HG03378 (cell line): ENCODE data around the gene KLHL14.
A peak's percentile ranks its signal among the peaks of the same experiment; 100 is the strongest.

Experiments
- ATAC-seq: cut with Tn5 transposase; IDR thresholded peaks from one replicate; pipeline ENCODE4 v1.9.1; 2021; ENCODE audit warnings: mild to moderate bottlenecking, moderate library complexity; ENCODE audit not compliant: unreplicated experiment

KLHL14 gene

DNA sequence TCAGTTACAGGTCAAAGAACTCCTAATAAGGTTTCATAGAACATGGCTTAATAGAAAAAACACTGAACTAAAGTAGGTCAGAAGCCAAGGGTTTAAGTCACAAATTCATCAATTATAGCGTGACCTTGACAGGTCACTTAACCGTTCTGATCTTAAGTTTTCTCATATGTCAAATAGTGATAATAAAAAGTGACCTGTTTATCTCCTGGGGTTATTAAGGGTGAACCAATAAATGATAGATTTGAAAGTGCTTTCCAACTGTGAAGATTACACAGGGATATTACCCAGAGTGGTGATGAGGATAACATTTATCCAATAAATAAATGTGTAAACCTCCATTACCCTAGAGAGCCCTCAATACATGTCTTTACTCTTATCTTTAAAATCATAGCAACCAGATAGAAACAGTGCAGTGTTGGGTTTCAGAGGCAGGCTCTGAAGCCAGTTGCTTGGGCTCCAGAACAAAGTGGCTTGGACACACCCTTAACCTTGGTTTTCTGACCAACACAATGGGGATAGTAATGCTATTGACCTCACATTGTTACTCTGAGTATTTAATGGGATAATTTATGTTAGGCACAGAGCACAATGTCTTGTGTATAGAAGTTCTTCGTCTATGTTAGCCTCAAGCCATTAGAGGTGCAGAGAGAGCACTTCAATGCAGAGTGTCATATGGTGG, 48.6 kb downstream of the KLHL14 start:
- ATAC-seq: no peak

DNA sequence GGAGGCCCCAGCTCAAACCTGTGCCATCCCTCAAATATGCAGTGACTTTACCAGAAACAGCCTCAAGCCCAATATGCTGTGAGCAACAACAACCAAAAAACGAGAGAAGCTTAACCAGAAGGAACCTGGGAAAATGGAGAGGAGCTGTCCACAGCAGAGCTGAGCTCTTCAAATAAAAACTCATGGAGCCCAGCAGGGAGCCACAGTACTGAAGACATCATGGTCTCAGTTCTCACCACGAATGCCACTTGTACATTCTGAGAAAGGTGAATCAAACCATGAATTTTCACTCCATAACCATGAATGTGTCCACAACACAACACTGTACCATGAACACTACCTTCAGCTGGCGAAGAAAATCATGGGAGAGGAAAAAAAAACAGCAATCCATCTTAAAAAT, 50.5 kb downstream of the KLHL14 start:
- ATAC-seq: no peak

DNA sequence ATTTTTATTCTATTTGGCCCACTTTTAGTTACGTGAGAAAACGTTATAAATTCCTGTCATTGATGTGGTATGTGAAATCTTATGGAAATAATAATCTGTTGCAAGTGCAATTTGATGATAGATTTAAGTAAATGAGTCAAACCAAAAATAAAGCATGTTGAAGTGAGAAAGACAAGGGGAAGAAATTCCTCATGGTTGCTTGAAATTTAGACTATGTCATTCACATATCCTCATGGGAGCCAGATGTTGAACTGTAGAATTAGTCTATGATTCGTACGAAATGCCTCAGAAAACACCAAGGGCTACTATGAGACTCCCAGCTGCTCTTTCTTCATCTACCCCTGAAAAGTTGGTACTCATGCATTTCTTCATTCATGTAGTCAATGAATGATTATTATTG, 55.7 kb downstream of the KLHL14 start:
- ATAC-seq: no peak

DNA sequence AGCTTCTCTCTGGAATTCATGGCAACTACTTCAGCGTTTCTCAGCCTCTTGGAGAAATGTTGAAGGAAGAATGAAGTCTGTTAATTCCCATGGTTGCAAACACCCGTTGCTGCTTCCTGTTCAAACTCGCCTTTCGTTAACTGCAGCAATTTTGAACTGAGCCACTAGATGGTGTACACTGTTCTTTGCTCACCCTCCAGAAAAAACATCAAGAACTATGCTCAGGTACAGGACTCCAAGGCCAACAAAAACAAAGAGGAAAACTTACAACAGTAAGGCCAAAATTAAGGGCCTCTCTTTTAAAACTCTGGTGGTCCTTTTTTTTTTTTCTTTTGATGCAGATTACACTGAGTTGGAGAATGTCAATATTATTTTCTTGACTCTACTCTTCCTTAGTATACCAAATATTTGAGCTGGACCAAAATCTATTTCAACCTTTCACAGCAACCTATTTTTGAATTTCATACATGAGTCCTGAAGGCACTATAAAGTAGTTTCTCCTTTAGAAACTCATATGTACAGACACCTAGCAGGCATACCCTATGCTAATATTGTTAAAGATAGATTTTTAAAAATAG, 58.2 kb downstream of the KLHL14 start:
- peak; percentile 98 for ATAC-seq

DNA sequence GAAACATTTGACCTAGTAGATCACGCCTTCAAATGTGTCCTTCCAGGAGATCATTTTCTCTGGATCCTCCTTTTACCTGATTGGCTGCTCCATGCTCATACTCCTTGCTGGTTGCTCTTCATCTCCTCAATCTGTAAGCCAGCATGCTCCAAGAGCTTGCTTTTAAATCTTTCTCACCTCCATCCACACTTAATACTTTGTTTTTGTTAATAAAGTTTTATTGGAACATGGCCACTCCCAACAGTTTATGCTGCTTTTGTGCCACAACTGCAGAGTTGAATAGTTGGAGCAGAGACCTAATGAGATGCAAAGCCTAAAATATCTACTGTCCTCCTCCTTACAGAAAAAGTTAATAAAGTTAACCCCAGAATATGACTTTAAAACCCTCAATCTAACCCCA, 60.0 kb downstream of the KLHL14 start:
- no peak for ATAC-seq

- no peak for ATAC-seq
Measured at GRCh38 chr18:32711862-32712261, 61.0 kb downstream of the KLHL14 start.

DNA sequence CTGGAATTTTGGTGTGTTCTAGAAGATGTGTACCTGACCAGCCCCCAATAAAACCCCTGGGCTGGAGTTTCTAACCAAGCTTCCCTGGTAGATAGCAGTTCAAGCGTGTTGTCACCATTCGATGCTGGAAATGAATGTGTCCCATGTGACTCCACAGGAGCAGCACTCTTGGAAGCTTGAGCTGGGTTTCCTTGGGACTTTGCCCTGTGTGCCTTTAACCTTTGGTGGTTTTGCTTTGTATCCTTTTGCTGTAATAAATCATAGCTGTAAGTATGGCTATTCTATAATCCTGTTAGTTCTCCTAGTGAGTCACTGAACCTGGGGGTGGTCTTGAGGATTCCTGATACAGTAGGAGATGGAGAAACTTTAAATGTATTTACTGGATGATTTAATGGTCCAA, 65.2 kb downstream of the KLHL14 start:
- no peak for ATAC-seq

DNA sequence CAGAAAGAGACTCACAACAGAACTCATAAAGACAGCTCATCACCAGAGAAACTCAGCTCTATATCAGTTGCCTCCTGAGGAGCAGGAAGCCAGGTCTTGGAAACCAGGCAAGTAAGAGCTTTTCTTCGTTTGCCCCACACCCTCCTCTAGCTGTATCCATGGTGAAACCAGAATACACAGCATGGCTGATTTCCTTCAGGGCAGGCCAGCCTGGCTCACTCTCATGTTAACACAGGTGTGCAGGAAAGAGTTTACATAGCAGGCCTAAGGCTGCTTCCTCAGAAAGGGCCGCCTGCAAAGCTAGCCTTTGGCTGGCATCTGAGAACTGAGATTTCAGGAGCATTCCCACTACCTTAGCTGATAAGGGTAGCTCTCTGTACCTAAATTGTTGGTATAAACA, 65.7 kb downstream of the KLHL14 start:
- ATAC-seq: no peak

- no peak for ATAC-seq
Measured at GRCh38 chr18:32701313-32701712, 71.5 kb downstream of the KLHL14 start.

DNA sequence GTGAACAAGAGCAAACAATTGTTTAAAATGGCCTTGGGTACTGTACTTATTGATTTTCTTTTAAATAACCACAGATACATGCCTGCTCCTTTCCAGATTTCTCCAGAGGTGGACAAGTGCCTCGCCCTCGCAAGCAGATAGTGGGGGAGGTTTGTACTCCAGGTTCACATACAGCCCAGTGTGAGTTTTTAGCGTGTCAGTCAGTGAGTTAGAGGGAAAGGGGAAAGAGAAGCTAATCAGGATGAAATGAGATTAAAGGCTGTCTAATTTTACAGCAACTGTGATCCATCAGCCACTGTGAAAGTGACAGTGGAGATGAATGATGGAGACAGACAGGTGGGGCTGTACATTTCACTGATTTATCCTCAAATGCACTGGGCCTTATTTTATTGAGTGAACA, 74.7 kb downstream of the KLHL14 start:
- no peak for ATAC-seq

GRCh38 chr18:32696376-32696775, 76.4 kb downstream of the KLHL14 start:
- ATAC-seq: no peak

DNA sequence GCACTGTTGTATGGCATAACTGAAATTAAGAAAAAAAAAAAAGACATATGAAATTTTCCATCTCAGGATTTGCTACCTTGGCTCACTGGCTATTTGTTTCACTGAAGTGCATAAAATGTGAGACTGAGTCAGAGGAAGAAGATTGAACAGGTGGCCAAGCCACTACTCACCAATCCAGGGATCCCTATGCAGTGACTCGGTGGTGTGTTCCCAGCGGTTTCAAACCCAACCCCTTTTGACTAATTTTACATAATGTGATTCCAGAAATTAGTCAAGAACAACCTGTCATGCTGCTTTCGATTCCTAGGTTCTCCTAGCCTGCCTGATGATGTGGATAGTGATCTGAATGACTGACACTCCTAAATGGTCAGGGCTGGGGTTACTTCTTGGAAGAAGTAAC, 77.3 kb downstream of the KLHL14 start:
- ATAC-seq: no peak

GRCh38 chr18:32688821-32689220, 84.0 kb downstream of the KLHL14 start:
- no peak for ATAC-seq

GRCh38 chr18:32684940-32685339, 87.9 kb downstream of the KLHL14 start:
- ATAC-seq: no peak

DNA sequence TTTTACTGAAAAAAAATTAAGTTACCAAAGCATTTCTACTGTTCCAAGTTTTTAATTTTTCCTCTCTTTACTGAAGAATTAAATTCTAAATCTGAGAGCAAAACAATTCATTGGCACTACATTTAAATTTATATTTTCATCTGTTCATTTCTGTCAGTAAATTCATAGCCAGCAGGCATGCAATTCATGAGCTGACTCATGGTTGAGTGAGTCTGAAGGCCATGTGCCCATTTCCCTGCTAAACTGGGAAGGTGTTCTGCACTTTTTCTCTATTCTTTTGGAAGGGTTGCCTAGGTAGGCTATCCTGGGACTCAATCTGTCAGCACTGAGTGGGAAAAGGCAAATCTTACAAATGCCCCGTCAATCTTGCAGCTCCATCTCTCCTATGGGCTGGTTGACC, 88.7 kb downstream of the KLHL14 start:
- no peak for ATAC-seq

- ATAC-seq: no peak
Measured at GRCh38 chr18:32683044-32683443, 89.8 kb downstream of the KLHL14 start.

DNA sequence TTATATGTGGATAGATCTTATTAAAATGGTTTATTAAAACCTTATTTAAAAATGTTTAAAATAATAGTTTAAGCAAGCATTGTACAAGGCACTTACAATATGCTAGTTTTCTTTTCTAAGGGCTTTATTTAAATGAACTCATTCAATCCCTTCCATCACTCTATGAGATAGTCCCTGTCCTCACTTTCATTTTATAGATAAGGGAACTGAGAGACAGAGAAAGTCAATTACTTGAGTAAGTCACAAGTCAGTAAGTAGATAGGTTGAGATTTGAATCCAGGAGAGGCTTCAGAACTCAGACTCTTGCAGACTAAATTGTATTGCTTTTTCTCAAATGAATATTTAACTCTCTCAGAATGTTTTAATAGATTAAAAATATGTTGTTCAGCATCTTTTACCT, 95.2 kb downstream of the KLHL14 start:
- ATAC-seq: no peak

DNA sequence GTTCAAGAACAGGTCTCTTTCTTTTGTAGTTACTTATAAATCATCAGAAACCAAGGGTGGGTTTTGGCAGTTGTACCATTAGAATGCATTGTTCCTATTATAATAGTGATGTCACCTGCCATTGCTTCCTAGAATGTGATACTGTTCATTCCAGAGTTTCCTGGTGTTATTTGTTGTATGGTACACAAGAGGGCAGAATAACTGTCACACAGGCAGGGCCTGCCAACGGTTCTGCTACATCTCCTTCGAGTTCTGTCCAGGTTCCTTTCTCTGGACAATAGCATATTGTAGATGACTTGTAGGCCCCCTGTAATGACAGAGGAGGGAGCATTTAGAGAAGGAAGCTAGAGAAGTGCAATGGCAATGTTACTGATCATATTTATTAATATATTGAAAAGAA, 98.3 kb downstream of the KLHL14 start:
- ATAC-seq: no peak

- no peak for ATAC-seq
Measured at GRCh38 chr18:32672398-32672797, 100.4 kb downstream of the KLHL14 start.

DNA sequence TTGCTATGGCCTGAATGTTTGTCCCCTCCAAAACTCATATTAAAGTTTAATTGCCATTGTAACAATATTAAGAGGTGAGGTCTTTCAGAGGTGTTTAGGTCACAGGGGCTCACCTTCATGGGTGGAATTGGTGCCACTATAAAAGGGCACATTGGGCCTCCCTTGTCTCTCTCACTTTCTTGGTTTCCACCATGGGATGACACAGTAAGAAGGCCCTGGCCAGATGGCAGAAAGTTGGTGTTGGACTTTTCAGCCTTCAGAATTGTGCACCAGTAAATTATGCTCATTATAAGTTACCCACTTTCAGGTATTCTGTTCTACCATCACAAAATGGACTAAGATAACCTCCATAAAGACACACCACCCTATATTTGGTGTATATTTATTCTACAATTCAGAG, 102.1 kb downstream of the KLHL14 start:
- no peak for ATAC-seq

DNA sequence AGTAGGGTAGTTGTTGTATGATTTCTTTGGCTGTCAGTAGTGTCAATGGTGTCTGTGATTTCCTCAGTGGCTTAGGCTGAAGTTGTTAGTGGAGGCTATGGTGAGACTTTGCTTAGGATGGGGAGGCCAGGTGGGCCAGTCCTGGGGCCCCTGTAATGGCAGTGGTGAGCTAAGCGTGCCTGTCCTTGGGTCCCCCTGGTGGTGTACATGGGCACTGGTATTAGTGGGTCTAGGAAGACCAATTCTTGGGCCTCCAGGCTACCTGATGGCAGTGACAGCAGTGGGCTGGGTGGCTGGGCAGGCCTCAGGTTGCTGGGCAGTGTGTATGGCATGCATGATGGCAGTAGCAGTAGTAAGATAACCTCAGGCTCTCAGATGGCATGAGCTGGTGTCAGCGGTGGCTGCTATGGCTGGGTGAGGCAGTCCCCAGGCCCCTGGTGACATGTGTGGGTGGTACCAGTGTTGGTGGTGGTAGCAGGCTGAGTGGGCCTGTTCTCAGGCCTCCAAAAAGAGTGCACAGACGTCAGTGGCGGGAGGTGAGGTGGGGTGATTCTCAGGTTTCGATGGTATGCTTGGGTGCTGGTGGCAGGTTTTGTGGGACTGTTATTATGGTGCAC, 103.2 kb downstream of the KLHL14 start:
- no peak for ATAC-seq

DNA sequence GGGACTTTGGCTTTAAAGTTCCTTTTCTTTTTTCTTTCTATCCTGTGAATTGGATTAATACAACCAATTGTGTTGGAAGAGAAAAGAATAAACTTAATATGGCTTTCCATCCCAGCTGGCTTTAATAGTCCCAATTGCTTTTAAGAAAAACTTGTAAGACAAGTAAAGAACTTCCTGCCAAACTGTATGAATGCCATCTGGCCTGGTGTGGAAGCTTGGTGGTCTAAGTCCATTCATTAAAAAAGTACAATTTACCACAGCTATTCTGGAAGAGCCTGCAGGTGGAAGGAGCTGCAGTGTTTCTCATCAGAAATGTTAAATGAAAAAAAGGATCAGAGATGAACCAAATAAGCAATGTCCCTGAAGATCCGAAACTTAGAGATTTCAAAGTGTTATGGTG, 103.9 kb downstream of the KLHL14 start:
- ATAC-seq: no peak
